Upper lobe of left lung (tissue), 4 donors: ENCODE data around the gene MYT1.

ENCODE experiments used
- EP300 ChIP-seq, 4 donors: sonication (generic); formaldehyde crosslinking; IDR thresholded peaks; one replicate each; pipeline ENCODE4 v1.5.1; 2017; ENCODE audit warnings: antibody characterized with exemption in 4 of 4, control low read depth in 2 of 4
- TF ChIP-seq, protein P1 (sequence below), 6 experiments: fragments of 450-650 bp in 4 of 6; fragments of 200-600 bp in 2 of 6; sonication (generic) in 2 of 6; IDR thresholded peaks; one replicate each; pipeline ENCODE4 v1.5.1; 2016 to 2019; ENCODE audit warnings: antibody characterized with exemption in 6 of 6

GRCh38 chr20:64181391-64181790 lies 17.1 kb downstream of the MYT1 start:
- no peak for TF ChIP-seq EP300 (IDR thresholded peaks at IDR 0.05)
- TF ChIP-seq, protein P1, sequence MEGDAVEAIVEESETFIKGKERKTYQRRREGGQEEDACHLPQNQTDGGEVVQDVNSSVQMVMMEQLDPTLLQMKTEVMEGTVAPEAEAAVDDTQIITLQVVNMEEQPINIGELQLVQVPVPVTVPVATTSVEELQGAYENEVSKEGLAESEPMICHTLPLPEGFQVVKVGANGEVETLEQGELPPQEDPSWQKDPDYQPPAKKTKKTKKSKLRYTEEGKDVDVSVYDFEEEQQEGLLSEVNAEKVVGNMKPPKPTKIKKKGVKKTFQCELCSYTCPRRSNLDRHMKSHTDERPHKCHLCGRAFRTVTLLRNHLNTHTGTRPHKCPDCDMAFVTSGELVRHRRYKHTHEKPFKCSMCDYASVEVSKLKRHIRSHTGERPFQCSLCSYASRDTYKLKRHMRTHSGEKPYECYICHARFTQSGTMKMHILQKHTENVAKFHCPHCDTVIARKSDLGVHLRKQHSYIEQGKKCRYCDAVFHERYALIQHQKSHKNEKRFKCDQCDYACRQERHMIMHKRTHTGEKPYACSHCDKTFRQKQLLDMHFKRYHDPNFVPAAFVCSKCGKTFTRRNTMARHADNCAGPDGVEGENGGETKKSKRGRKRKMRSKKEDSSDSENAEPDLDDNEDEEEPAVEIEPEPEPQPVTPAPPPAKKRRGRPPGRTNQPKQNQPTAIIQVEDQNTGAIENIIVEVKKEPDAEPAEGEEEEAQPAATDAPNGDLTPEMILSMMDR (IDR thresholded peaks at IDR 0.05), result no peak
